Fibroblast of pulmonary artery (primary cell): ENCODE measurements around the gene PTPRH.

Experiments used
- DNase-seq: peaks from one replicate; pipeline ENCODE4 v3.0.0-alpha.2; 2010; ENCODE audit warnings: low read depth
- H3K4me3 ChIP-seq: replicated peaks from 2 replicates; pipeline ENCODE4 v1.5.1; 2011; ENCODE audit warnings: low read depth, mild to moderate bottlenecking, control low read depth, low read length, moderate library complexity
- CTCF ChIP-seq: IDR thresholded peaks from 2 replicates; pipeline ENCODE4 v1.5.1; 2011; ENCODE audit warnings: mild to moderate bottlenecking, control low read depth, low read length, inconsistent platforms; ENCODE audit errors: missing control alignments

The PTPRH gene

GRCh38 chr19:55231391-55232285, 22.3 kb upstream of the PTPRH start:
- TF ChIP-seq CTCF, result no peak
- H3K4me3 ChIP-seq, result no peak overlapping the region
- DNase-seq, result no peak

- H3K4me3 ChIP-seq, result no peak overlapping the region
- no peak for DNase-seq
- no peak for TF ChIP-seq CTCF
Observed at GRCh38 chr19:55230780-55231179, 21.5 kb upstream of the PTPRH start.

GRCh38 chr19:55230329-55230728, 21.0 kb upstream of the PTPRH start:
- no peak overlapping the region for H3K4me3 ChIP-seq
- no peak for TF ChIP-seq CTCF

GRCh38 chr19:55229789-55230182, 20.5 kb upstream of the PTPRH start:
- no peak for DNase-seq
- TF ChIP-seq CTCF, result no peak
- H3K4me3 ChIP-seq, result no peak overlapping the region

More at GRCh38 chr19:55230329-55230728, 21.0 kb upstream of the PTPRH start:
- DNase-seq, result no peak

GRCh38 chr19:55229145-55229788, 20.0 kb upstream of the PTPRH start:
- no peak for TF ChIP-seq CTCF
- H3K4me3 ChIP-seq, result no peak overlapping the region

GRCh38 chr19:55228403-55229031, 19.2 kb upstream of the PTPRH start, which contains the start of gene TMEM86B:
TSS of gene TMEM86B (minus strand) at chr19:55228763. CDS start at chr19:55228741, 22 bp downstream.
- no peak for TF ChIP-seq CTCF
- DNase-seq, result no peak
- no peak within 1 kb of the TSS for H3K4me3 ChIP-seq

More at GRCh38 chr19:55229145-55229788, 20.0 kb upstream of the PTPRH start:
- no peak for DNase-seq
